Prostate gland (tissue), 2 donors: ENCODE data around the gene RAB3IP.

Experiments used
- POLR2A ChIP-seq: fragments of 450-650 bp; IDR thresholded peaks from one replicate; pipeline ENCODE4 v1.6.1; 2016; ENCODE audit warnings: antibody characterized with exemption, mild to moderate bottlenecking
- TF ChIP-seq, protein P1 (sequence below), 4 experiments: fragments of 200-600 bp in 2 of 4; fragments of 450-650 bp in 2 of 4; sonication (generic) in 2 of 4; IDR thresholded peaks; 1 replicate in 3 of 4; 2 replicates in 1 of 4; pipeline ENCODE4 v1.5.1; 2016 to 2019; ENCODE audit warnings: antibody characterized with exemption in 4 of 4, mild to moderate bottlenecking in 2 of 4, moderate library complexity in 2 of 4

DNA sequence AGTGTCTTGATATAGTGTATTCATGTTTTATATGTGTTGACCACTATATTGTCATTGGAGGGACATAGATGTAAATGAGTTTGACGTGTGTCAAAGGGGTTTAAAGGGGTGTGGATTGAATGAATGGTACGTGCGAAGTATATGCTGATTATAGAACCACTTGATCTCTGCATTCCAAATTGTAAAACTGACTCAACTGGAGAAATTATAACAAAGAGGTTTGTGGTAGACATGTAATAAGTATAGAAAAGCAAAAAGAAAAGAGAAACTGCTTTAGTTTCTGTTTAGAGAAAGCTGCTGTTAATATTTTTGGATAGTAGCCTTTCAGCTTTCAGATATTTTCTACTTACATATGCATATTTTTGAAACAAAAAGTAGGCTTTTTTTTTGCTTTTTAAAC, 77.4 kb downstream of the RAB3IP start:
- TF ChIP-seq, protein P1, sequence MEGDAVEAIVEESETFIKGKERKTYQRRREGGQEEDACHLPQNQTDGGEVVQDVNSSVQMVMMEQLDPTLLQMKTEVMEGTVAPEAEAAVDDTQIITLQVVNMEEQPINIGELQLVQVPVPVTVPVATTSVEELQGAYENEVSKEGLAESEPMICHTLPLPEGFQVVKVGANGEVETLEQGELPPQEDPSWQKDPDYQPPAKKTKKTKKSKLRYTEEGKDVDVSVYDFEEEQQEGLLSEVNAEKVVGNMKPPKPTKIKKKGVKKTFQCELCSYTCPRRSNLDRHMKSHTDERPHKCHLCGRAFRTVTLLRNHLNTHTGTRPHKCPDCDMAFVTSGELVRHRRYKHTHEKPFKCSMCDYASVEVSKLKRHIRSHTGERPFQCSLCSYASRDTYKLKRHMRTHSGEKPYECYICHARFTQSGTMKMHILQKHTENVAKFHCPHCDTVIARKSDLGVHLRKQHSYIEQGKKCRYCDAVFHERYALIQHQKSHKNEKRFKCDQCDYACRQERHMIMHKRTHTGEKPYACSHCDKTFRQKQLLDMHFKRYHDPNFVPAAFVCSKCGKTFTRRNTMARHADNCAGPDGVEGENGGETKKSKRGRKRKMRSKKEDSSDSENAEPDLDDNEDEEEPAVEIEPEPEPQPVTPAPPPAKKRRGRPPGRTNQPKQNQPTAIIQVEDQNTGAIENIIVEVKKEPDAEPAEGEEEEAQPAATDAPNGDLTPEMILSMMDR (IDR thresholded peaks at IDR 0.05) = no peak
- no peak for TF ChIP-seq POLR2A
